ENCODE measurements around the gene PLD5. TPM values are rescaled to one million over a fixed set of nuclear protein-coding genes. Genes with fewer than 3 reads are reported as not detected.
"Not testable (repeated sequence)": the region's sequence is repeated elsewhere in the genome, so short reads cannot be mapped to it uniquely, and the experiment has no call there.

The PLD5 gene
- total RNA-seq, 4 donors from 2014 or later = 0.33 to 0.54 TPM; not detected in 2

DNA sequence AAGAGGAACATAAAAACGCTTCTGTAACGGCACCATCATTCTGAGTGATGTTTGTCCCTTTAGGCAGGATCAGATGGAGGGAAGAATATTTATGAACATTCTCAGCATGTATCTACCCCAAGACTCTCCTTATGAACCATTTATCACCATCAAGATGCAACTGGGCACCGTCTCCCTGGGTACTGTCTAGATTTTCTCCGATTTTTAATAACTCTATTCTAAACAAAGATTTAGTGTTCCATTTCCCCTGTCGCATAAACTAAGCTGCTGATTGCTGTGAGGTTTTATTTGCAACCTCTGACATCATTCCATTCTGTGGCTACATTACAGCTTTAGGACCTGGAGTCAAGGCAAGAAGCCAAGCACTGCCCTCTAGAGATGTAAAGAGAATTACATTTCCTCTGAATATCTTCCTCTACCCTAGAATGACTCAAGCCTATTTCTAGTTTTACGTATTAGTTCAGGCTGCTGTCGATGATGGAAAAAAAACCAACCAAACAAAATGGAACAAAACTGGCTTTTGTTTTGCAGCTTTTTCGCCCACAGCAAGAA lies 395.5 kb downstream of the PLD5 start:
- H3K4me3 ChIP-seq (replicated peaks in 1 of 3) = no peak overlapping the region
- H3K9me3 ChIP-seq = no peaks in the 10 kb centered on the region
- H3K27ac ChIP-seq = no peak overlapping the region
- WGBS, 2 donors = 68 to 70% methylated on average over 8 of the region's 8 CpGs
- H3K4me1 ChIP-seq = no peaks in the 10 kb centered on the region
- DNase-seq = no peak
- TF ChIP-seq POLR2A (IDR thresholded peaks at IDR 0.05) = no peak
- TF ChIP-seq, protein P1, sequence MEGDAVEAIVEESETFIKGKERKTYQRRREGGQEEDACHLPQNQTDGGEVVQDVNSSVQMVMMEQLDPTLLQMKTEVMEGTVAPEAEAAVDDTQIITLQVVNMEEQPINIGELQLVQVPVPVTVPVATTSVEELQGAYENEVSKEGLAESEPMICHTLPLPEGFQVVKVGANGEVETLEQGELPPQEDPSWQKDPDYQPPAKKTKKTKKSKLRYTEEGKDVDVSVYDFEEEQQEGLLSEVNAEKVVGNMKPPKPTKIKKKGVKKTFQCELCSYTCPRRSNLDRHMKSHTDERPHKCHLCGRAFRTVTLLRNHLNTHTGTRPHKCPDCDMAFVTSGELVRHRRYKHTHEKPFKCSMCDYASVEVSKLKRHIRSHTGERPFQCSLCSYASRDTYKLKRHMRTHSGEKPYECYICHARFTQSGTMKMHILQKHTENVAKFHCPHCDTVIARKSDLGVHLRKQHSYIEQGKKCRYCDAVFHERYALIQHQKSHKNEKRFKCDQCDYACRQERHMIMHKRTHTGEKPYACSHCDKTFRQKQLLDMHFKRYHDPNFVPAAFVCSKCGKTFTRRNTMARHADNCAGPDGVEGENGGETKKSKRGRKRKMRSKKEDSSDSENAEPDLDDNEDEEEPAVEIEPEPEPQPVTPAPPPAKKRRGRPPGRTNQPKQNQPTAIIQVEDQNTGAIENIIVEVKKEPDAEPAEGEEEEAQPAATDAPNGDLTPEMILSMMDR (IDR thresholded peaks at IDR 0.05) = no peak
- no peaks in the 10 kb centered on the region for H3K27me3 ChIP-seq
- intact Hi-C loops (cut with DNase I) = no loop called here
- no peaks in the 10 kb centered on the region for H3K36me3 ChIP-seq

DNA sequence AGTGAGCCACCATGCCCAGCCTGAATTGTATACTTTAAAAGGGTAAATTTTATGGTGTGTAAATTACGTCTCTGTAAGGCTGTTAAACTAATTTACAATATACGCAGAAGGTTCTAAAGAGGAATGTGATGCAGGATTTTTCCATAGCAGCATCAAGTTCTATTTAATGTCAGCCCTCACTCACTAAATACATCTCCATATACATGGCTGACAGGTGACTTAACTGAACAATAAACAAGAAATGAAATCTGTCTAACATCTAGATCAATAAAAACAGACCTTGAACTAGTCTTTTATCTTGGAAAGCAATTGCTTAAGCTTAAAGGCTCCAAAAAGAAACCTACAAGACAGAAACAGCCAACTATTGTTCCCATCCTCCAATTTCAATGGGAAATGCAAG lies 404.1 kb downstream of the PLD5 start:
- Histone ChIP-seq H3K9me3 (no peaks in the 10 kb centered on the region), H3K27me3 (no peaks in the 10 kb centered on the region), H3K4me3 (replicated peaks in 1 of 3) (no peak overlapping the region), H3K36me3 (no peaks in the 10 kb centered on the region), H3K27ac (no peak overlapping the region), H3K4me1 (no peaks in the 10 kb centered on the region)
- DNase-seq = no peak
- 80 to 89% methylated on average over 2 of the region's 2 CpGs for WGBS, 2 donors
- intact Hi-C loops (cut with DNase I) = no loop called here
- TF ChIP-seq, protein P1 (IDR thresholded peaks at IDR 0.05) = no peak
- no peak for TF ChIP-seq POLR2A (IDR thresholded peaks at IDR 0.05)

DNA sequence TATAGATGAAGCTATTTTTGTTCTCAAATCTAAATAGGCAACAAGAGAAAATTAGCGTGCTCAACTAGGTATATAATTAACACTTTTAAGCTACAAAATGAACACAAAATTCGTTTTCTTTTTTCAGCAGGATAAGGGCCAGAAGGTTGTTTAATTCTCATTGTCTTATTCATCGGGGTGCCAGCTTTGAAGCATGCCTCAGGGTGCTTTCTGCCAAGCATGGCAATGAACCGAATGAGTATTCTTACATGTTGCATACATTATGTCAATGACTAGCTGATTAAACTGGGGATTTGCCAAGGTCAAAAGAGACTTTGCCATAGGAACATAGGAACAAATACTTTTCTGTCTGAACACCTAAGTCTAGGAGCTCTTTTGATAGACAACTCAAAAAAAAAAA lies 423.6 kb downstream of the PLD5 start:
- no peaks in the 10 kb centered on the region for H3K4me1 ChIP-seq
- intact Hi-C loops (cut with DNase I) = no loop called here
- TF ChIP-seq POLR2A (IDR thresholded peaks at IDR 0.05) = no peak
- TF ChIP-seq, protein P1 (IDR thresholded peaks at IDR 0.05) = no peak
- no peak for DNase-seq
- 74 to 79% methylated on average over 4 of the region's 4 CpGs for WGBS, 2 donors
- no peaks in the 10 kb centered on the region for H3K36me3 ChIP-seq
- H3K27me3 ChIP-seq = no peaks in the 10 kb centered on the region
- H3K27ac ChIP-seq = no peak overlapping the region
- no peaks in the 10 kb centered on the region for H3K9me3 ChIP-seq
- H3K4me3 ChIP-seq (replicated peaks in 1 of 3) = no peak overlapping the region

DNA sequence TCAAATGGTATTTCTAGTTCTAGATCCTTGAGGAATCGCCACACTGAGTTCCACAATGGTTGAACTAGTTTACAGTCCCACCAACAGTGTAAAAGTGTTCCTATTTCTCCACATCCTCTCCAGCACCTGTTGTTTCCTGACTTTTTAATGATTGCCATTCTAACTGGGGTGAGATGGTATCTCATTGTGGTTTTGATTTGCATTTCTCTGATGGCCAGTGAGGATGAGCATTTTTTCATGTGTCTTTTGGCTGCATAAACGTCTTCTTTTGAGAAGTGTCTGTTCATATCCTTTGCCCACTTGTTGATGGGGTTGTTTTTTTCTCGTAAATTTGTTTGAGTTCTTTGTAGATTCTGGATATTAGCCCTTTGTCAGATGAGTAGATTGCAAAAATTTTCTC lies 427.2 kb downstream of the PLD5 start:
- DNase-seq; H3K4me1 ChIP-seq; H3K27me3 ChIP-seq; H3K9me3 ChIP-seq; H3K4me3 ChIP-seq (replicated peaks in 1 of 3); intact Hi-C loops (cut with DNase I); H3K27ac ChIP-seq; H3K36me3 ChIP-seq: not testable (repeated sequence)
- WGBS, 2 donors = 75 to 81% methylated on average over 3 of the region's 3 CpGs

DNA sequence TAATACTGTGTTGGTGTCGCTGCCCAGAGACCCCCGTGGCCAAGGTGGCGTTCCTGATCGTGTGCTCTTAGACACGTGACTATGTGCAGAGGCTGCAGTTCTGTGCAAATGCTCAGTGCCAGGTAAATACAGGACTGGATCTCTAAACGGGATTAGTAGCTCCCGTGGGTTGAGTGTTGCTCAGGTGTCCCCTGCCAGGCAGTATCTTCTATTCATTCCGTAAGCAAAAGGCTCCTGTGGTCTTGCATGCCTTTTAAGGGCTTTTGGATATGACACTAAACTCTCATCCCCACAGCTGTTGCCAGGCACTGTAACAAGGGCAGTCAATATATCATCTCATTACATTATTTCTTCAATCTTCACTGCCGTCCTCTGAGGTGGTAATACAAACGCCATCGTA lies 431.4 kb downstream of the PLD5 start:
- WGBS, 2 donors = 55 to 64% methylated on average over 11 of the region's 11 CpGs
- intact Hi-C loops (cut with DNase I) = no loop called here

More for the DNA sequence above, 431.4 kb downstream of the PLD5 start:
- H3K9me3 ChIP-seq = no peaks in the 10 kb centered on the region
- no peak overlapping the region for H3K4me3 ChIP-seq (replicated peaks in 1 of 3)
- no peaks in the 10 kb centered on the region for H3K4me1 ChIP-seq
- no peak for DNase-seq
- no peak overlapping the region for H3K27ac ChIP-seq
- H3K27me3 ChIP-seq = no peaks in the 10 kb centered on the region
- TF ChIP-seq, protein P1 (IDR thresholded peaks at IDR 0.05) = no peak
- no peak for TF ChIP-seq POLR2A (IDR thresholded peaks at IDR 0.05)
- H3K36me3 ChIP-seq = no peaks in the 10 kb centered on the region
